Stimulated activated naive CD8-positive, alpha-beta T cell treated with anti-CD3 and anti-CD28 coated beads, Interleukin-15, amount 100 ng/mL, for 72 hours (primary cell): Measurements from ENCODE around the gene AQP9.
A peak's percentile ranks its signal among the peaks of the same experiment; 100 is the strongest.

Experiments
- ATAC-seq: fragments of 150-1000 bp; cut with Tn5 transposase; 2 replicates; pipeline ENCODE4 v1.10.0; 2021; ENCODE audit warnings: mild to moderate bottlenecking, moderate library complexity
- DNase-seq, 2 donors: peaks; one replicate each; pipeline ENCODE4 v3.0.0; 2021 to 2022
- H3K27ac Mint-ChIP-seq, 2 donors: one replicate each; pipeline ENCODE4 v1.8.0; 2022; ENCODE audit warnings: mild to moderate bottlenecking in 2 of 2, mixed read lengths in 2 of 2, moderate library complexity in 2 of 2
- H3K27me3 Mint-ChIP-seq: one replicate; pipeline ENCODE4 v1.8.0; 2022; ENCODE audit warnings: mixed read lengths
- H3K4me1 Mint-ChIP-seq: one replicate; pipeline ENCODE4 v1.8.0; 2022; ENCODE audit warnings: mild to moderate bottlenecking, mixed read lengths
- H3K4me3 Mint-ChIP-seq, 2 donors: one replicate each; pipeline ENCODE4 v1.8.0; 2022; ENCODE audit warnings: mild to moderate bottlenecking in 2 of 2, mixed read lengths in 2 of 2, moderate library complexity in 1 of 2
- H3K9me3 Mint-ChIP-seq, 2 donors: one replicate each; pipeline ENCODE4 v1.8.0; 2022; ENCODE audit warnings: mixed read lengths in 2 of 2

The AQP9 gene

GRCh38 chr15:58159827-58160386 lies 21.7 kb downstream of the AQP9 start:
- no peak for DNase-seq
- no peaks in the 10 kb centered on the region for H3K4me1 Mint-ChIP-seq
- H3K27me3 Mint-ChIP-seq = peaks cover 26% of the 10 kb centered on the region
- H3K27ac Mint-ChIP-seq = no peak overlapping the region
- no peak for ATAC-seq
- H3K4me3 Mint-ChIP-seq = no peak overlapping the region
- no peaks in the 10 kb centered on the region for H3K9me3 Mint-ChIP-seq

GRCh38 chr15:58161436-58161930 lies 23.3 kb downstream of the AQP9 start:
- peaks cover 36% of the 10 kb centered on the region for H3K27me3 Mint-ChIP-seq

GRCh38 chr15:58163985-58164384 lies 25.8 kb downstream of the AQP9 start:
- Mint-ChIP-seq H3K27ac (no peak overlapping the region), H3K27me3 (peaks cover 57% of the 10 kb centered on the region), H3K4me3 (no peak overlapping the region), H3K9me3 (no peaks in the 10 kb centered on the region), H3K4me1 (no peaks in the 10 kb centered on the region)
- DNase-seq (no peak), ATAC-seq (no peak)

More at GRCh38 chr15:58161436-58161930, 23.3 kb downstream of the AQP9 start:
- H3K4me3 Mint-ChIP-seq = no peak overlapping the region
- no peak overlapping the region for H3K27ac Mint-ChIP-seq
- no peaks in the 10 kb centered on the region for H3K9me3 Mint-ChIP-seq
- no peak for DNase-seq
- H3K4me1 Mint-ChIP-seq = no peaks in the 10 kb centered on the region
- ATAC-seq = no peak

GRCh38 chr15:58164926-58165325 lies 26.7 kb downstream of the AQP9 start:
- peaks cover 63% of the 10 kb centered on the region for H3K27me3 Mint-ChIP-seq
- H3K9me3 Mint-ChIP-seq = no peaks in the 10 kb centered on the region
- no peaks in the 10 kb centered on the region for H3K4me1 Mint-ChIP-seq
- no peak overlapping the region for H3K27ac Mint-ChIP-seq
- DNase-seq (no peak), ATAC-seq (no peak)
- H3K4me3 Mint-ChIP-seq = no peak overlapping the region

- Mint-ChIP-seq H3K27ac (no peak overlapping the region), H3K4me1 (no peaks in the 10 kb centered on the region), H3K27me3 (peaks cover 66% of the 10 kb centered on the region), H3K9me3 (no peaks in the 10 kb centered on the region), H3K4me3 (no peak overlapping the region)
- ATAC-seq (no peak), DNase-seq (no peak)
Measured at GRCh38 chr15:58165661-58166060, 27.5 kb downstream of the AQP9 start.

GRCh38 chr15:58167095-58167691 lies 29.0 kb downstream of the AQP9 start:
- H3K9me3 Mint-ChIP-seq = no peaks in the 10 kb centered on the region
- H3K27ac Mint-ChIP-seq = peak overlapping the region in 1 of 2 donors; percentile 30
- H3K27me3 Mint-ChIP-seq = peaks cover 58% of the 10 kb centered on the region
- no peaks in the 10 kb centered on the region for H3K4me1 Mint-ChIP-seq
- ATAC-seq = no peak
- DNase-seq = no peak
- H3K4me3 Mint-ChIP-seq = no peak overlapping the region

GRCh38 chr15:58169934-58170333 lies 31.8 kb downstream of the AQP9 start:
- H3K9me3 Mint-ChIP-seq = no peaks in the 10 kb centered on the region
- H3K27ac Mint-ChIP-seq = no peak overlapping the region
- H3K4me3 Mint-ChIP-seq = no peak overlapping the region
- no peaks in the 10 kb centered on the region for H3K4me1 Mint-ChIP-seq
- H3K27me3 Mint-ChIP-seq = peaks cover 58% of the 10 kb centered on the region
- DNase-seq (no peak), ATAC-seq (no peak)

GRCh38 chr15:58171476-58172061 lies 33.4 kb downstream of the AQP9 start:
- H3K27ac Mint-ChIP-seq = no peak overlapping the region
- peaks cover 62% of the 10 kb centered on the region for H3K27me3 Mint-ChIP-seq

GRCh38 chr15:58174709-58175108 lies 36.5 kb downstream of the AQP9 start:
- Mint-ChIP-seq H3K4me3 (no peak overlapping the region), H3K9me3 (no peaks in the 10 kb centered on the region), H3K27me3 (peaks cover 38% of the 10 kb centered on the region), H3K27ac (no peak overlapping the region), H3K4me1 (no peaks in the 10 kb centered on the region)
- DNase-seq (no peak), ATAC-seq (no peak)

More at GRCh38 chr15:58171476-58172061, 33.4 kb downstream of the AQP9 start:
- Mint-ChIP-seq H3K4me1 (no peaks in the 10 kb centered on the region), H3K9me3 (no peaks in the 10 kb centered on the region), H3K4me3 (no peak overlapping the region)
- no peak for DNase-seq
- ATAC-seq = no peak

GRCh38 chr15:58175955-58176354 lies 37.8 kb downstream of the AQP9 start:
- ATAC-seq = no peak
- Mint-ChIP-seq H3K4me1 (no peaks in the 10 kb centered on the region), H3K27me3 (peaks cover 42% of the 10 kb centered on the region), H3K27ac (no peak overlapping the region), H3K9me3 (no peaks in the 10 kb centered on the region), H3K4me3 (no peak overlapping the region)
- no peak for DNase-seq

GRCh38 chr15:58178668-58179067 lies 40.5 kb downstream of the AQP9 start:
- Mint-ChIP-seq H3K4me3 (no peak overlapping the region), H3K27me3 (peaks cover 47% of the 10 kb centered on the region), H3K4me1 (no peaks in the 10 kb centered on the region), H3K9me3 (no peaks in the 10 kb centered on the region), H3K27ac (no peak overlapping the region)
- ATAC-seq (no peak), DNase-seq (no peak)

- no peaks in the 10 kb centered on the region for H3K4me1 Mint-ChIP-seq
- peaks cover 46% of the 10 kb centered on the region for H3K27me3 Mint-ChIP-seq
- DNase-seq = no peak
Measured at GRCh38 chr15:58179206-58179605, 41.0 kb downstream of the AQP9 start.

GRCh38 chr15:58179741-58180381 lies 41.7 kb downstream of the AQP9 start:
- Mint-ChIP-seq H3K4me1 (peaks cover under 1% of the 10 kb centered on the region), H3K4me3 (no peak overlapping the region), H3K9me3 (no peaks in the 10 kb centered on the region), H3K27me3 (peaks cover 43% of the 10 kb centered on the region), H3K27ac (no peak overlapping the region)
- ATAC-seq (no peak), DNase-seq (no peak)

More at GRCh38 chr15:58179206-58179605, 41.0 kb downstream of the AQP9 start:
- Mint-ChIP-seq H3K9me3 (no peaks in the 10 kb centered on the region), H3K4me3 (no peak overlapping the region), H3K27ac (no peak overlapping the region)
- ATAC-seq = no peak

- peak; percentile 83 for ATAC-seq
- Mint-ChIP-seq H3K27me3 (peaks cover 38% of the 10 kb centered on the region), H3K27ac (no peak overlapping the region)
Measured at GRCh38 chr15:58182460-58183163, 44.4 kb downstream of the AQP9 start.

GRCh38 chr15:58185439-58185838 lies 47.3 kb downstream of the AQP9 start:
- H3K4me1 Mint-ChIP-seq = peaks cover 14% of the 10 kb centered on the region

More at GRCh38 chr15:58182460-58183163, 44.4 kb downstream of the AQP9 start:
- peaks cover 14% of the 10 kb centered on the region for H3K4me1 Mint-ChIP-seq
- H3K9me3 Mint-ChIP-seq = no peaks in the 10 kb centered on the region
- DNase-seq = peak; percentile 27 to 36
- H3K4me3 Mint-ChIP-seq = no peak overlapping the region

More at GRCh38 chr15:58185439-58185838, 47.3 kb downstream of the AQP9 start:
- no peak overlapping the region for H3K4me3 Mint-ChIP-seq
- peaks cover 48% of the 10 kb centered on the region for H3K27me3 Mint-ChIP-seq
- peak; percentile 71 for ATAC-seq
- no peak for DNase-seq
- H3K9me3 Mint-ChIP-seq = no peaks in the 10 kb centered on the region
- H3K27ac Mint-ChIP-seq = no peak overlapping the region
